ENCODE results near the gene APOBEC3G.

GRCh38 chr22:39125622-39126021 lies 48.5 kb downstream of the APOBEC3G start:
- no peak for TF ChIP-seq USF2 (IDR thresholded peaks at IDR 0.05; ENCODE audit: low read depth, low read length)
- no peak for TF ChIP-seq POLR2A (IDR thresholded peaks at IDR 0.05; ENCODE audit: low read depth, low read length)
- TF ChIP-seq CTCF (conservative IDR thresholded peaks at IDR 0.05; ENCODE audit: low read depth, low read length): no peak
- TF ChIP-seq RAD21 (IDR thresholded peaks at IDR 0.05; ENCODE audit: low read length): no peak
- TF ChIP-seq FOS (IDR thresholded peaks at IDR 0.05; ENCODE audit: low read depth, low read length): no peak
- TF ChIP-seq MAFK (IDR thresholded peaks at IDR 0.05; ENCODE audit: low read depth, low read length): no peak
